Measurements from ENCODE around the gene CCDC107. TPM values are rescaled to one million over a fixed set of nuclear protein-coding genes. Genes with fewer than 3 reads are reported as not detected.

The CCDC107 gene
- total RNA-seq, 1 experiment from 2014 or later: 11.8 TPM

GRCh38 chr9:35680331-35681105 lies 22.4 kb downstream of the CCDC107 start:
- DNase-seq: no peak
- H3K4me1 Mint-ChIP-seq (ENCODE audit: low read depth, unreplicated experiment): peaks cover 6% of the 10 kb centered on the region
- Histone ChIP-seq H3K36me3 (ENCODE audit: control insufficient read depth, insufficient read depth, low read length) (no peaks in the 10 kb centered on the region), H3K27me3 (replicated peaks; ENCODE audit: control insufficient read depth, insufficient read depth, low read length) (no peaks in the 10 kb centered on the region), H3K4me1 (no peaks in the 10 kb centered on the region), H3K4me3 (ENCODE audit: low read depth, low read length) (no peak overlapping the region), H3K9me3 (no peaks in the 10 kb centered on the region)
- H3K4me3 Mint-ChIP-seq (ENCODE audit: unreplicated experiment): no peak overlapping the region
- TF ChIP-seq CTCF (IDR thresholded peaks at IDR 0.05; ENCODE audit: insufficient read depth in 1 of 2, low read depth in 1 of 2, low read length in 1 of 2, severe bottlenecking in 1 of 2, unreplicated experiment in 1 of 2): no peak
- no TSS peak for BruUV-seq (replicated peaks)
- H3K27ac Mint-ChIP-seq (ENCODE audit: unreplicated experiment): no peak overlapping the region
- no peaks in the 10 kb centered on the region for H3K27me3 Mint-ChIP-seq (ENCODE audit: insufficient read depth, unreplicated experiment)
- no peaks in the 10 kb centered on the region for H3K9me3 Mint-ChIP-seq (ENCODE audit: unreplicated experiment)
- CTCF ChIA-PET: no interaction called here
- POLR2A ChIA-PET: no interaction called here
- no peaks in the 10 kb centered on the region for H3K36me3 Mint-ChIP-seq (ENCODE audit: insufficient read depth, unreplicated experiment)
- intact Hi-C loops (cut with micrococcal nuclease; ENCODE audit: unreplicated experiment): no loop called here

GRCh38 chr9:35681341-35682002 lies 23.4 kb downstream of the CCDC107 start:
- H3K27ac Mint-ChIP-seq (ENCODE audit: unreplicated experiment): no peak overlapping the region
- Histone ChIP-seq H3K27me3 (replicated peaks; ENCODE audit: control insufficient read depth, insufficient read depth, low read length) (no peaks in the 10 kb centered on the region), H3K4me1 (no peaks in the 10 kb centered on the region), H3K4me3 (ENCODE audit: low read depth, low read length) (no peak overlapping the region), H3K36me3 (ENCODE audit: control insufficient read depth, insufficient read depth, low read length) (no peaks in the 10 kb centered on the region), H3K9me3 (no peaks in the 10 kb centered on the region)
- CTCF ChIA-PET: no interaction called here
- H3K9me3 Mint-ChIP-seq (ENCODE audit: unreplicated experiment): no peaks in the 10 kb centered on the region
- no peaks in the 10 kb centered on the region for H3K27me3 Mint-ChIP-seq (ENCODE audit: insufficient read depth, unreplicated experiment)
- intact Hi-C loops (cut with micrococcal nuclease; ENCODE audit: unreplicated experiment): no loop called here
- no peaks in the 10 kb centered on the region for H3K36me3 Mint-ChIP-seq (ENCODE audit: insufficient read depth, unreplicated experiment)
- BruUV-seq (replicated peaks): no TSS peak
- DNase-seq: no peak
- TF ChIP-seq CTCF (IDR thresholded peaks at IDR 0.05; ENCODE audit: insufficient read depth in 1 of 2, low read depth in 1 of 2, low read length in 1 of 2, severe bottlenecking in 1 of 2, unreplicated experiment in 1 of 2): no peak
- POLR2A ChIA-PET: no interaction called here
- no peak overlapping the region for H3K4me3 Mint-ChIP-seq (ENCODE audit: unreplicated experiment)
- peaks cover 6% of the 10 kb centered on the region for H3K4me1 Mint-ChIP-seq (ENCODE audit: low read depth, unreplicated experiment)

- ChIA-PET POLR2A (no interaction called here), CTCF (interaction anchor here (0.7 kb wide), 1 partner anchor 15 kb away, joined by 3 read pairs; no protein-coding TSS in a partner anchor)
- Mint-ChIP-seq H3K36me3 (ENCODE audit: insufficient read depth, unreplicated experiment) (no peaks in the 10 kb centered on the region), H3K4me3 (ENCODE audit: unreplicated experiment) (no peak overlapping the region), H3K27ac (ENCODE audit: unreplicated experiment) (no peak overlapping the region), H3K27me3 (ENCODE audit: insufficient read depth, unreplicated experiment) (no peaks in the 10 kb centered on the region), H3K4me1 (ENCODE audit: low read depth, unreplicated experiment) (peaks cover 6% of the 10 kb centered on the region), H3K9me3 (ENCODE audit: unreplicated experiment) (no peaks in the 10 kb centered on the region)
- Histone ChIP-seq H3K4me3 (ENCODE audit: low read depth, low read length) (no peak overlapping the region), H3K36me3 (ENCODE audit: control insufficient read depth, insufficient read depth, low read length) (no peaks in the 10 kb centered on the region), H3K27me3 (replicated peaks; ENCODE audit: control insufficient read depth, insufficient read depth, low read length) (no peaks in the 10 kb centered on the region), H3K9me3 (no peaks in the 10 kb centered on the region), H3K4me1 (no peaks in the 10 kb centered on the region)
- DNase-seq: no peak
- TF ChIP-seq CTCF (IDR thresholded peaks at IDR 0.05; ENCODE audit: insufficient read depth in 1 of 2, low read depth in 1 of 2, low read length in 1 of 2, severe bottlenecking in 1 of 2, unreplicated experiment in 1 of 2): no peak
- intact Hi-C loops (cut with micrococcal nuclease; ENCODE audit: unreplicated experiment): no loop called here
- no TSS peak for BruUV-seq (replicated peaks)
Measured at GRCh38 chr9:35682051-35682450, 24.0 kb downstream of the CCDC107 start.

Data from Caco-2 (cell line).